Measurements from ENCODE around the gene CSHL1. TPM values are rescaled to one million over a fixed set of nuclear protein-coding genes. Genes with fewer than 3 reads are reported as not detected.

Gene CSHL1
- total and polyA plus RNA-seq, 7 donors, result not detected

DNA sequence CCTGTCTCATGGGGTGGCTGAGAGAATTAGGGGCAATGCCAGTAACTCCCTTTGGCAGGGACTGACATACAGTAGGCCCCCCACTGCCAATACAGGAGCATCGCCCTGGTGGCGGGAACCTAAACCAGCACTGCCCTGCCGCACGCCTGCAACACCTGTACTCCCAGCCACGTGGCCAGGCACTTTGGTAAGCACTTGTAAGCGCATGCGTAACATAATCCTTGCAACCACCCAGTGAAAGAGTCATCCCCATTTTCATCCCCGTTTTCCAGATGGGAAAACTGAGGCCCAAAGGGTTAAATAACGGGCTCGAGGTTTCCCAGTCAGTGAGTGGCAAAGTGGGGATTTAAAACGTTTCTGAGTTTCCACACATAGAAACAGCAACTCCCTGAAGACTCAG, 44.2 kb upstream of the CSHL1 start:
- intact Hi-C loops (cut with DNase I), result loop anchor here (5.0 kb wide), 1 partner anchor 37 kb away; no protein-coding TSS in a partner anchor
- WGBS, 2 donors, result 75 to 85% methylated on average over 11 of the region's 11 CpGs

DNA sequence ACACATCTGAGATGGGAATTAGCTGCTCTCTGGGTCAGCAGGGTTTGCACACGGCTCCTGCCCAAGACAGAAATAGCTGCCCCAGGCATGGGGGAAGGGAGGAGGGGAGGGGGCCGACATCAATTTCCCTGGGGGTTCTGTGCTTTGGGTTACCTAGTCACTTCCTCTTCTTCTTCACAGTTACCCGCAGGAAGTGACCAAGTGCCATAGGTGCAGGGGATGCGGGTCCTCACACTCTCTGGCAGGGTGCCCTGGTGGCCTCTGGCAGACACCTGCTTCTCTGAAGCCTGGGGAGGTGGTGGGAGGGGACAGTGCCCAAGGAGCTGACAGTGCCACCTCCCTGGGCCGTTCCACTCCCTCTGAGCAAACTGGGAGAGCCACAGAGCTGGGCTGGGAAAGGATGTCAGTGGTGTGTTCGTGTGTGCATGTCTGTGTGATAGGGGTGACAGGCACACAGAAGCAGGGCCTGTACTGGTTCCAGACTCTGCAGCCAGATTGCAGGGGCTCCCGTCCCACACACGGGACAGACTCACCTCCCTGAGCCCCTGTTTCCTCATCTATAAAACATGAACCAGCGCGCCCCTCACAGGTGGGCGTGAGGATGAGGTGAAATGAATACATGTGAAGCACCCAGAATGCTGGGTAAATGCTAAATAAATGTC, 43.5 kb upstream of the CSHL1 start:
- intact Hi-C loops (cut with DNase I), result loop anchor here (5.0 kb wide), 1 partner anchor 38 kb away; no protein-coding TSS in a partner anchor
- H3K27me3 ChIP-seq, result no peaks in the 10 kb centered on the region
- H3K4me3 ChIP-seq, result no peak overlapping the region
- DNase-seq, result no peak
- 34 to 35% methylated on average over 11 of the region's 11 CpGs for WGBS, 2 donors
- no peaks in the 10 kb centered on the region for H3K4me1 ChIP-seq
- H3K36me3 ChIP-seq, result no peaks in the 10 kb centered on the region
- no peaks in the 10 kb centered on the region for H3K9me3 ChIP-seq
- no peak for TF ChIP-seq POLR2A (IDR thresholded peaks at IDR 0.05)
- TF ChIP-seq EP300 (IDR thresholded peaks at IDR 0.05), result no peak
- no peak overlapping the region for H3K27ac ChIP-seq

More for the DNA sequence above, 44.2 kb upstream of the CSHL1 start:
- Histone ChIP-seq H3K27ac (no peak overlapping the region), H3K4me1 (no peaks in the 10 kb centered on the region), H3K9me3 (no peaks in the 10 kb centered on the region), H3K36me3 (no peaks in the 10 kb centered on the region), H3K4me3 (no peak overlapping the region), H3K27me3 (peaks cover 0 to 5% (median 0%) of the 10 kb centered on the region in 3 donors)
- no peak for DNase-seq
- TF ChIP-seq, protein P1, sequence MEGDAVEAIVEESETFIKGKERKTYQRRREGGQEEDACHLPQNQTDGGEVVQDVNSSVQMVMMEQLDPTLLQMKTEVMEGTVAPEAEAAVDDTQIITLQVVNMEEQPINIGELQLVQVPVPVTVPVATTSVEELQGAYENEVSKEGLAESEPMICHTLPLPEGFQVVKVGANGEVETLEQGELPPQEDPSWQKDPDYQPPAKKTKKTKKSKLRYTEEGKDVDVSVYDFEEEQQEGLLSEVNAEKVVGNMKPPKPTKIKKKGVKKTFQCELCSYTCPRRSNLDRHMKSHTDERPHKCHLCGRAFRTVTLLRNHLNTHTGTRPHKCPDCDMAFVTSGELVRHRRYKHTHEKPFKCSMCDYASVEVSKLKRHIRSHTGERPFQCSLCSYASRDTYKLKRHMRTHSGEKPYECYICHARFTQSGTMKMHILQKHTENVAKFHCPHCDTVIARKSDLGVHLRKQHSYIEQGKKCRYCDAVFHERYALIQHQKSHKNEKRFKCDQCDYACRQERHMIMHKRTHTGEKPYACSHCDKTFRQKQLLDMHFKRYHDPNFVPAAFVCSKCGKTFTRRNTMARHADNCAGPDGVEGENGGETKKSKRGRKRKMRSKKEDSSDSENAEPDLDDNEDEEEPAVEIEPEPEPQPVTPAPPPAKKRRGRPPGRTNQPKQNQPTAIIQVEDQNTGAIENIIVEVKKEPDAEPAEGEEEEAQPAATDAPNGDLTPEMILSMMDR (IDR thresholded peaks at IDR 0.05), result no peak
- TF ChIP-seq POLR2AphosphoS5 (IDR thresholded peaks at IDR 0.05), result no peak
- no peak for TF ChIP-seq POLR2A (IDR thresholded peaks at IDR 0.05)

DNA sequence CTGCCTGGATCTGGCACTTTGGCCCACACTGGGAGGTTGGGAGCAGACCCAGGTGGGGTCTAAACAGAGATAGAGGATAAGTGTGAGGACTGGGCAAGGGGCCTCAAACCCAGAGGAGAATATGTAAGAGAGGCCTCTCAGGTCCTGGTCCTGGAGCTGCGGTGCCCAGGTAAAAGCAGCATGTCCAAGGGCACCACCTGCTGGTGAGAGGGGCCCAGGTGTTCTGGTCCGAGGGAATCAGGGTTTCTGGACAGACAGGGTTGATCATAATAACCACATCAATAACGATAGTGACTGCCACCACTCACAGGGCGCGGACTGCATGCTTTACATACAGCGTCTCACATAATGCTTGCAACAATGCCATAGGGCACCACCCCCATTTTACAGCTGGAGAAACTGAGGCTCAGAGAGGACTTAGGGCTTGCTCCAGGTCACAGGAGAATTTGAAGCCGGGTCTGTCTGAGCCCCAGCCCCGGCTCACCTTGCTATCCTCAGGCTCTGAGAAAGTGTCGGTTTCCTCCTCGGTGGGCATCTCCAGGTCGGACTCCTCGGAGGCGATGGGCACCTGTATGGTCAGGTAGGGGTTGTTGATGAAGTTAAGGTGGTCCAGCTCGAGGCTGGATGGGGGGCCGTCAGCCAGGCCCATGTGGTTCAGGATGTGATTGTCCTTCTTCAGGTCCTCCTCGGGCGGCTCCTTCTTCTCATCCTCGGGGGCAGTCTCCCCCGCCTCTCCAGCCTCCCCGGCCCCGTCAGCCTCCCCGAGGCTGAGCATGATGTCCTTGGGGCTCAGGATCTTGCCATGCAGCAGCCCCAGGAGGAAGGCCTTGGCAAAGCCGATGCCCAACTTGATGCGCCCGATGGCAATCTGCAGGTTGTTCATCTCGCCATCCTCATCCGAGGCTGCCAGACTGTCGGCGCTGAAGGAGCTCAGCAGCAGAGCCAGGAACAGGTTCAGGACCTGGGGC, 40.2 kb upstream of the CSHL1 start:
- DNase-seq, result no peak
- Histone ChIP-seq H3K27me3 (no peaks in the 10 kb centered on the region), H3K4me1 (no peaks in the 10 kb centered on the region), H3K4me3 (no peak overlapping the region), H3K9me3 (no peaks in the 10 kb centered on the region), H3K36me3 (no peaks in the 10 kb centered on the region), H3K27ac (no peak overlapping the region)
- intact Hi-C loops (cut with DNase I), result no loop called here
- TF ChIP-seq POLR2AphosphoS5 (IDR thresholded peaks at IDR 0.05) (no peak), EP300 (IDR thresholded peaks at IDR 0.05) (no peak), POLR2A (IDR thresholded peaks at IDR 0.05) (no peak)
- TF ChIP-seq, protein P1 (IDR thresholded peaks at IDR 0.05), result no peak
- 75 to 86% methylated on average over 29 of the region's 29 CpGs for WGBS, 2 donors

DNA sequence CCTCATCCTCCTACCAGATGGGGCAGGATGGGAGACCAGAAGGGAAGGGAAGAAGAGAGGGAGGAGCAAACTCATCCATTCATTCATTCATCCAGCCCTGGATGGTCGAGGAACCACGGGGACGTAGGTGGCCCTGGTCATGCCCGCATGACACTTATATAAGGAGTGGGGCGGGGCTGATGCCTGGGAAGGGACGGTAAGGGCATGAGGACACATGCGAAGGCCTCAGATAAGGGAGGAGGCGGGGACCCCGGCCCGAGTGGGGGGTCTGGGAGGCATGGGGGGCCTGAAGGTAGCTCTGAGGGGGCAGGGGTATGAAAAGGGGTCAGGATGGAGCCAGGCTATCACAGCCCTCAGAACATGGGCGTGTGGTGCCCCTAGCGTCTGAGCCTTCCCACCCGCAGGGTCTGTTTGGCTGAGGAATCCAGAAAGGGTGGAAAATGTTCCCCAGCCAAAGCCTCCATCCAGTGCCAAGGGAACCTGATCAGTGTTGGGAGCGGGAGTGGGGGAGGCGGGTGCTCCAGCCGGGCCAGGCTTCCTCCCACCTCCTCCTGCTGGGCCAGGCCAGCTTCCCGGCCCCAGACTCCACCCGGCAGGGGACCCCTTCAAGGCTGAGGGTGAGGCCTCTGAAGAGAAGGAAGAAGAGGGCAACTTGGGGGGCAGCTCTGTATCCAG, 38.7 kb upstream of the CSHL1 start:
- Histone ChIP-seq H3K36me3 (no peaks in the 10 kb centered on the region), H3K9me3 (no peaks in the 10 kb centered on the region), H3K27me3 (no peaks in the 10 kb centered on the region), H3K4me1 (no peaks in the 10 kb centered on the region), H3K27ac (no peak overlapping the region), H3K4me3 (no peak overlapping the region)
- no peak for DNase-seq
- TF ChIP-seq EP300 (IDR thresholded peaks at IDR 0.05) (no peak), POLR2A (IDR thresholded peaks at IDR 0.05) (no peak), POLR2AphosphoS5 (IDR thresholded peaks at IDR 0.05) (no peak)
- TF ChIP-seq, protein P1 (IDR thresholded peaks at IDR 0.05), result no peak
- intact Hi-C loops (cut with DNase I), result no loop called here
- 63 to 79% methylated on average over 18 of the region's 18 CpGs for WGBS, 2 donors

DNA sequence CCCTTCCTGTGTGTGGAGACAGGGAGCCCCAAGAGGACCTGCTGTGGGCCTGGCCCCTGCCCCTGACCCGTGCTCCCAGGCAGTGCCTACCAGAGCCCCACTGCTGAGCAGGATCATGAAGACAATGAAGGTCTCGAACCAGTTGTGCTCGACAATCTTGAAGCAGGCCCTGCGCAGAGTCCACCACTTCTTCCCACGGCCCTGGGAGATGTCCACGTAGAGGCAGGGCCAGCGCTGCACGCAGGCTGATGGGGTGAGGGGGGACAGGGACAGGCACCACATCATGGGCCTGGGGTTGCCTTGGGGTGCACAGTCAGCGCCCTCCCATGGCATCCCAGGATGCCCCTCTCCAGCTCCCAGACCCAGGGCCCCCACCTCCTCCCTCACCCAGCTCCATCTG, 37.5 kb upstream of the CSHL1 start:
- no peak overlapping the region for H3K4me3 ChIP-seq
- H3K4me1 ChIP-seq, result no peaks in the 10 kb centered on the region
- intact Hi-C loops (cut with DNase I), result no loop called here
- no peaks in the 10 kb centered on the region for H3K27me3 ChIP-seq
- no peaks in the 10 kb centered on the region for H3K9me3 ChIP-seq
- no peak for DNase-seq
- no peak for TF ChIP-seq POLR2AphosphoS5 (IDR thresholded peaks at IDR 0.05)
- TF ChIP-seq EP300 (IDR thresholded peaks at IDR 0.05), result no peak
- no peak for TF ChIP-seq POLR2A (IDR thresholded peaks at IDR 0.05)
- TF ChIP-seq, protein P1 (IDR thresholded peaks at IDR 0.05), result no peak
- 91 to 93% methylated on average over 9 of the region's 9 CpGs for WGBS, 2 donors
- H3K36me3 ChIP-seq, result no peaks in the 10 kb centered on the region
- no peak overlapping the region for H3K27ac ChIP-seq

Data from sigmoid colon (tissue), 7 donors.